NCI-H345 (cell line): ENCODE measurements around the gene DNM2.
"Not testable (repeated sequence)": the region's sequence is repeated elsewhere in the genome, so short reads cannot be mapped to it uniquely, and the experiment has no call there.

Experiments
- DNase-seq: peaks from one replicate; lab custom pipeline; 2025; lab: John Stamatoyannopoulos, UW

The DNM2 gene

DNA sequence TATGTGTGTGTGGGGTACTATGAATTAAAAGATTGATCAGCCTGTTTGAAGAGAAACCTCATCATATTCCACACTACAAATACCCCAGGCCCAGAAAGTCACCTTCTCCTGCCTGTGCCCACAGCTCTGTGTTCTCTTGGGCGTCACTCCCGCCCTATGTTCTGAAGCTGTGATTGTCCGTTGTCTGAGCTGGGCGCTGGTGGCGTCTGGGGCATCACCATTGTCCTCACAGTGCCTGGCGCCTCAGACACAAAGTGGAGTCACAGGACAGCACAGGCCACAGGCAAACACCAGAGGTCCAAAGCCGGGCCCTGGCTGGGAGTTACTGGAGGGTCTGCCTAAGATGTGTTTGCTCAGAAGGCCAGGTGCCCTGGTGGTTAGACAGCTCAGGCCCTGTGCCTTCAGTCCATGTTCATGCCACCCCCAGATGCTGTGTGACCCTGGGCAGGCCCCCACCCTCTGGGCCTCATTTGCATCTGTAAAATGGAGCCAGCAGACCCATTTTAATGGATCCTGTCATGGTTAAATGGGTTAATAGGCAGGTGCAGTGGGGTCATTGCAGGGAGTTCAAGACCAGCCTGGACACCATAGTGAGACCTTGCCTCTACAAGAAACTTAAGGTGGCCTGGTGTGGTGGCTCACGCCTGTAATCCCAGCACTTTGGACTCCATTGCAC, 34.5 kb downstream of the DNM2 start:
- DNase-seq, result no peak

DNA sequence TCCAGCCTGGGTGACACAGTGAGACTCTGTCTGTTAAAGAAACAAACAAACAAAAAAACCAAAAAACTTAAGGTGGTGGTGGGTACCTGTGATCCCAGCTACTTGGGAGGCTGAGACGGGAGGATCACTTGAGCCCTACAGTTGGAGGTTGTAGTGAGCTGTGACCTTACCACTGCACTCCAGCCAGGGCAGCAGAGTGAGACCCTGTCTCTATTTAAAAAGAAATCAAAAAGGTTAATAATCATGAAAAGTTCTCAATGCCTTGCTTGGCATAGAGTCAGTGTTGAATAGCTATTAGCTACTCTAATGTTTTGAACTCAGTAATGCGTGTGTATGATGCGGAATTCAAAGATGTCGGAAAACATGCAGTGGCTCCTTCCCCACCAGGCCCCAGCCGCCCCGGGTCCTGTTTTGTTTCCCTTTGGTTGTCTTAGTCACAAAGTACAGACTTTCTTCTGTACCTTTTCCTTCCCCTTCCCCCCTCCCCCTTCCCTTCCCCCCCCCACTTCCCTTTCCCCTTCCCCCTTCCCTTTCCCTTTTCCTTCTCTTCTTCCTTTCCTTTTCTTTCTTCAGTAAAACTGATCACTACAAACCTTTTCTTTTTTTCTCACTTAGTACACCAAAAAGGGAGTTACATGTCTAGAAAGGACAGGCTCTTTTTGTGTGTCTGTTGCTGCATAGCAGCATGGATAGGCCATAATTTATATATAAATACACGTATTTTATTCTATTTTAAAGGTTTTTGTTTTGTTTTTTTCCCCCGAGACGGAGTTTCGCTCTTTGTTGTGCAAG, 35.2 kb downstream of the DNM2 start:
- no peak for DNase-seq

DNA sequence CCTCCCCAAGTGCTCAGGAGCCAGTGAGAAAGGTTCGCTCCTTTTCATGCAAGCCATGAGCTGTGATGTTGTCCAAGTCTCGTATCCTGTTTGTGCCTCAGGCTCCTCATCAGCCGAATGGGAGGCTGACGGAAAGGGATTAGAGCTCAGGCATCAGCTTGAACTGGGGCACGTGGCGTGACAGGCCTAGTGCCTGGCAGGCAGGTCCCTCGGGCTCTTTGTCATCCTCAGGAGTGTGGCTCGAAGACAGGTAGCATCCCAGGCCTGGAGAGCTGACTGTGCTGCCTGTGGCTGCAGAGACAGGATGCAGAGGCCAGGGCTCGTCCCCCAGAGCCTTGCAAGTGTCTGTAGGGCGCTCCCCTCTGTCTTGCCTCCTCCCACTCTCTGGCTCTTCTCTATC, 38.5 kb downstream of the DNM2 start:
- DNase-seq, result no peak

DNA sequence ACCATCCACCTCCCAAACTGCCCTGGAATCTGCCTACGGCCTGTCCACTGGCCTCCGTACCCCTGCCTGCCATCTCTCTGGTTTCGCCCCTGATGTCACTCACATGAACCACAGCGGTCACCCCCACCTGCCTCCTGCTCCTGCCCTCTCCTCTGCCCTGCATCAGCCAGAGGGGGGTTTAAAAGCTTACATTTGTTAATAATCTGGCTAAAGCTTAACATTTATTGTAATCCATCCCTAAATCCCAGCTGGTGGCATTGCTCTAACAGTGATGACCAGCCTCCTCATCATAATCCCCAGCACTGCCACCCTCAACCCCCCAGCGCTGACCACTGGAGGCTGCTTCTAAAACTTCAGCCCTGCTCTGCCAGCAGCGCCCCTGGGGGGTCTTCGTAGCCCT, 38.9 kb downstream of the DNM2 start:
- no peak for DNase-seq

DNA sequence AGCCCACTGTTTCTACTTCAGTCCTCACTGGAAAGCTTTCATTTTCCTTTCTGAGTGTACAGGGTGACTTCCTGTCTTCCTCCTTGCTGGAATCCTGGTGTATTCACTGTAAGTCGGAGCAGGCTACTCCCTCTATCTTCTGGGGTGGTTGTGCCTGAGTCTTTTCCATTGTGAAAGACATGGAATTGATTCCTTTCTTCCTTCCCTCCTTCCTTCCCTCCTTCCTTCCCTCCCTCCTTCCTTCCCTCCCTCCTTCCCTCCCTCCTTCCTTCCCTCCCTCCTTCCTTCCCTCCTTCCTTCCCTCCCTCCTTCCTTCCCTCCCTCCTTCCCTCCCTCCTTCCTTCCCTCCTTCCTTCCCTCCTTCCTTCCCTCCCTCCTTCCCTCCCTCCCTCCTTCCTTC, 40.2 kb downstream of the DNM2 start:
- DNase-seq, result not testable (repeated sequence)

DNA sequence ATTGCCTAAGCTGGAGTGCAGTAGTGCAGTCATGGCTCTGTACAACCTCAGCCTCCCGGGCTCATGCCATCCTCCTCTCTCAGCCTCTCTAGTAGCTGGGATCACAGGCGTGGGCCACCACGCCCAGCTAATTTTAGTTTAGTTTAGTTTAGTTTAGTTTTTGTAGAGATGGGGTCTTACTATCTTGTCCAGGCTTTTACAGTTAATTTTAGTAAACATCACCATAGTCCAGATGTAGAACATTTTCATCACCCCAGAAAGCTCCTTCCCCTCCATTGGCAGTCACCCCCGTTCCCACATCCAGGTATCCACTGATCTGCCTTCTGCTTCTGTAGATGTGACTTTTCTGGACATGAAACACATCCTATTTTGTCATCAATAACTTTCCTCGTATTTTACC, 41.1 kb downstream of the DNM2 start:
- no peak for DNase-seq

DNA sequence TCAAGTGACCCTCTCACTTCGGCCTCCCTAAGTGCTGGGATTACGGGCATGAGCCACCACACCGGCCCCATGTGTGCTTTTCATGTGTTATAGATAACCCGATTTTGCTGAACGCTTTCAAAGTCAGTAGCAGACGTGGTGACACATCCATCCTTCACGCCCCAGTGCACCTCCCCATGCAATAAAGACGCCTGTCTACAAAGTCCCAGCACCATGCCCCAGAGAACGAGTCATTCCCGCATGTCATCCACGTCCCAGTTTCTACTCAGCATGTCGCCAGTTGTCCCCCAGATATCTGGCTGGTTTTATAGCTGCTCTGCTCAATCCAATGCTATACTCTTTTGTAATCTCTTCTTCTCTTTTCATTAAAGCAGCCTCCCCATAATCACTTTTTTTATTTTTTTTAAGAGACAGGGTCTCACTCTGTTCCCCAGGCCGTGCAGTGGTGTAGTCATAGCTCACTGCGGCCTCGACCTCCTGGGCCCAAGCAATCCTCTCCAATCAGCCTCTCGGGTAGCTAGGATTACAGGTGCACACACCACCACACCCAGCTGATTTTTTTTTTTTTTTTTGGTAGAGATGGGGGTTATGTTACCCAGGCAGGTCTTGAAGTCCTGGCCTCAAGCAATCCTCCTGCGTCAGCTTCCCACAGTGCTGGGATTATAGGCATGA, 42.5 kb downstream of the DNM2 start:
- peak; percentile 28 for DNase-seq

DNA sequence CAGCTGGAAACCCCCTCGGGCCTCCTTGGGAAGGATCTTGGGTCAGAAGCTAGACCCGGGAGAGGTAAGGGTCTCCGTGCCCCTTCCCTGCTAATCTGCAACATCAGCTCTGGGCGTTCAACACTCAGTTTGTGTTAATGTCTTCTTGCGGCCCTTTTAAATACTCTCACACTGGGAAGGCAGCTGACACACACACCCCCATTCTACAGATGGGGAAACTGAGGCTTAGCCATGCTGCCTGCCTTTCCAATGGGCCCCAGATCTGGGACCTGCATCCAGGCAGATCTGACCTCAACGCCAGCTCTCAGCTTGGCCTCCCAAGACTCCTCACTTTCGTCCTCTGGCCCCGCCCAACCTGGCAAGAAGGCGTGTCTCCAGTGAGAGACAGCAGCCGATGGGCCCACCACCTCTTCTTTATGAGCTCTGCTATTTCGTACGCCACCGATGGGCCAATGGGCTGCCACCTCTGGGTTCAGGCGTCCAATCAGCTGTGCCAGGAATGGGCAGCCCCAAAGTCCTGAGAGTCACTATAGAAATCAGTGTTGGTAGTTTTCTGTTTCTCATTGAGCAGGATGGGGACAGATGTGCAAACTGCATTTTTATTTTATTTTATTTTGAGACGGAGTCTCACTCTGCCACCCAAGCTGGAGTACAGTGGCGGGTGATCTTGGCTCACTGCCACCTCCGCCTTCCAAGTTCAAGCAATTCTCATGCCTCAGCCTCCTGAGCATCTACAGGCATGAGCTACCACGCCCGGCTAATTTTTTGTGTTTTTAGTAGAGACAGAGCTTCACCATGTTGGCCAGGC, 43.8 kb downstream of the DNM2 start:
- no peak for DNase-seq

DNA sequence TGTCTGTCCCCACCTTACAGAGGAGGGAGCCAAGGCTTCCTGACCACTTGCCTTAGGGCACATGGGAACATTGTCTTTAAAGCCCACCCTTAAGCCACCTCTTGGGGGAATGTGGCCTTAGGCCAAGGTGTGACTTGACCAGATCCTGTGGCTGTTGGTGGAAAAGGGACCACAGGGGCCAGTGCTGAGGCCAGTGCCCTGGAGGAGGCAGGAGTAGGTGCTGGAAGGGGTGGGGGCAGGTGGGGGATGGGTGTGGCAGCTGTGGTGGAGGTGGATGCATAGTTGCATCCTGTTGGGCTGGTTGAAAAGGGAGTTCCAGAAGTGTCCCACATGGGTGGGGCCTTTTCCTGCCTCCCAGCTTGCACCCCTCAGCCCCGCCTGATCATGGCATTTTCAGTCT, 44.8 kb downstream of the DNM2 start:
- DNase-seq, result no peak

DNA sequence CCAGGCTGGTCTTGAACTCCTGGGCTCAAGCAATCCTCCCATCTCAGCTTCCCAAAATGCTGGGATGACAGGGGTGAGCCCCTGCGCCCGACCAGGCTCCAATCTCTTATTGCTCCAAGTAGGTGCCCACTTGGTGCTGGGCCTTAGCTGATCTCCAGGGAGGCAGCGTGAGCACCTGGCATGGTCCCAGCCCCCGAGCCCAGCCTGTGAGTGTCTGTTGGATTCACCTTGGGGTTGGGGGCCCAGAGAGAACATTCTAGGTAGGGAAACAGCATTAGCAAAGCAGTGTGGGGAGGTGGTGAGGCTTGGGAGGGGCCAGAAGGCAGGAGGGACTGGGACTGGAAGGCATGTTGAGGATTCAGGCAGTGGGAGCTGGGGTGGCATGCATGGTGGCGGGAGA, 45.5 kb downstream of the DNM2 start:
- DNase-seq, result no peak

DNA sequence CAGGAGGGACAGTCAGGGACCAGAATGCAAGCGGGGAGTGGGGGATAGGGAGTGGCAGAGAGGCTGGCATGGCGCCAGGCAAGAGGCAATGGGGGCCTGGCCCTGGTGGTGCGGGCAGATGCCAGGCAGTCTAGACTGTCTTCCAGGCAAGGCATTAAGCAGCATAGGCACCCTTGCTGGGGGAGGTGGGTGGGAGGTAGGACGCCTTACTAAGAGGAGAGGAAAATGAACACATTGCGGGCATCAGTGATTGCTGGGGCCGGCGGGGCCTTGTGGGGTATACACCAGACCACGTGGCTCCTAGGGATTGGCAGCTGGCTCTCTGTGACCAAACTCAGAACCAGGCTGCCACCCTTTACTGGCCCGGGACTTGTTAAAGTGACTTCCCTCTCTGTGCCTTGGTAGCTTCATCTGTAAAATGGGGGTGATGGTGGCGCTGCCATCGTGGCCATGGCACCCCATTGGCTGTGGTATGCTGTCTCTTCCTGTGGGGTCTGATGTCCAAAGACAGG, 46.0 kb downstream of the DNM2 start:
- DNase-seq, result no peak

DNA sequence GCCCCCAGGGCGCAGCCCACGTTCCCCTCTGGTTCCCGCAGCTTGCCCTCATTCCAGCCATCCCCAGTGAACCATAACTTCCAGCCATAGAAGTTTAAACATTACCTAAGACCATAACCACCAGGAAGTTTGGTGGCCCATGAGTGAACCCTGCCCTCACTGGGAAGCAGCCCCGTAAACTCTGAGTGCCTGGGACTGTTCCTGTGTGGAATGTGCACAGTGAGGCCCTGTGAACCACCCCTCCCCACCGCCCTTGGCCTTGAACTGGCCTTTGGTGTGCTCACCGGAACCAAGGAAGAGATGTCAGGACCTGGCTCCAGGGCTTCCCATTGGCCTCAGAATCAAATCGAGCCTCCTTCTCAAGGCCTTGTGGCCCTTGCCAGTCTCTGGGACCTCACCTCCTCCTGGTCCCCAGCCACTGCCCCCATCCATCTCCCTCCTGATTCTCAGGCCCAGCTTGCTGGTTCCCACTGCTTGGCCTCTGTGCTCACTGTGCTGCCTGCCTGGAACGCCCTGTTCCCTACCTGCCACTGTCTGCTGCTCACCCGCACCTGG, 46.5 kb downstream of the DNM2 start:
- no peak for DNase-seq

DNA sequence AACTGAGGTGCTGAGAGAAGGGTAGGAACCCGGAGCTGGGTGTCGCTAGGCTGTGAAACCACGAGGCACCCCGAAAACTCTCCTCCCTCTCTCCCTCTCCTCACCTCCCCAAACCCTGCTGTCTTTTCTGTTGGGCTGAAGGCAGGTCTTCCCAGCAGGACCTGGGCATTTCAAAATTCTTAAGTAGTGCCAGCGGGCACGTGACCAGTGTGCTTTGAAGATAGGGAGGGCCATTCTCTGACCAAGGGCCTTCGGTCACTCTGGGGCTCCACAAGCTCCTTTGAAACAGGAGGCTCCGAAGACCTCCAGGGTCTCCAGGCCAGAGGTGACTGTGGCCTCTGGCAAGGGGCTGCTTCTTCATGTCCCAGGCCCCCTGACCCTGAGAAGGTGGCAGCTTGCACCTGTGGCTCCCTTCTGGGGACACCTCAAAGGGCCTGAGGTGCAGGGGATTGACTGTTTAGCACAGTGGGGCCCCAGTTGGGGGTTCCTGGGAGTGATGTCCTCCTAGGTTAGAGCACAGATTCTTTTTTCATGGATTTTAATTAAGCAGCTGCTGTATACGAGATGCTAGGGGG, 48.3 kb downstream of the DNM2 start:
- no peak for DNase-seq

DNA sequence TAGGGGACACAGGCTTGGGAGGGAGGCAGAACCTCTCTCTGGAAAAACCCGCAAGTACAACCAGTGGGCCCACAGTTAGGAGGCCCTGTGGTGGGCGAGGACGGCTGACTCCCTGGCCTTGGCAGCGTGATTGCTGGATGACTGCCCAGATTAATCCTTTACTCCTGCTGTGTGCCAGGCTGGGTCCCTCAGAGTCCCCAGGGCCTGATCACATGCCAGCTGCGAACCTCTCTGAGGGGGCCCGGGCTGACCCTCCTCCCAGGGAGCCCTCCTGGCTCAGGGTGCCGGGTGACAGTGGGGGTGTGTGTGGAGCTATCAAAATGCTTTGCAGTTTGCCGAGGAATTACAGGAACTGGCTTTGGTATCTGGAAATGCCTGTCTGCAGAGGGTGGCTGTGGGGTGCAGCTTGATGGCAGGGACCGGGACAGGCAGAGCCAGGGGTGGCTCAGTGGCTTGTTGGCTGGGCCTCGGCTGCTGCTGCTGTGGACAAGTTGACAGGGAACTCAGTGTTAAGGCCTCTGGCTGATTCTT, 48.9 kb downstream of the DNM2 start:
- peak; percentile 73 for DNase-seq

DNA sequence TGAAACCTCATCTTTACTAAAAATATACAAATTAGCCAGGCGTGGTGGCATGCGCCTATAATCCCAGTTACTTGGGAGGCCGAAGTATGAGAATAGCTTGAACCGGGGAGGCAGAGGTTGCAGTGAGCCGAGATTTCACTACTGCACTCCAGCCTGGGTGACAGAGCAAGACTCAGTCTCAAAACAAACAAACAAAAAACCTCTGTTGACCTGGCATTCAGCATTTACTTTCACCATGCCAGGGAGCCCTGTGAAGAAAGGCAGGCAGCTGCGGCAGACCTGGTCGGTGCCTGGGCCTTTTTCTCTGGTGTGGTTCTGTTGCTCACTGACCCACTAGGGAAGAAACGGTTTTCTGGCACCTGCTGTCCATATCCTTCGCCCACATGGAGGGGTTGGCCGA, 49.8 kb downstream of the DNM2 start:
- DNase-seq, result no peak

DNA sequence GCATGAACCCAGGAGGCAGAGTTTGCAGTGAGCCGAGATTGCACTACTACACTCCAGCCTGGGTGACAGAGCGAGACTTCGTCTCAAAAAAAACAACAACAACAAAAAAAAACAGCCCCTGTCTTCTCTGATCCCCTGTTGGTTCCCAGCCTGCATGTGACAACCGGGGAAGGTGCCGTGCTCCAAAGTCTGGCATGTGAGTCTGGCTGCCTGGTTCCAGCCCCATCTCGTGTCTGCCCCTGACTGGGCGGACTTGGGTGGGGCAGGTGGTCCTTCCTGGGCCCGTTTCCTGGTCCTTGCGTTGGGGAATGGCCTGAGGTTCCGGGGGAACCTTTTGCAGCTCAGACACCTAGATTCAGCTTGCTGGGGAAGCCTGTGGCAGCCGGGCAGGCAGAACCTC, 50.5 kb downstream of the DNM2 start:
- no peak for DNase-seq

DNA sequence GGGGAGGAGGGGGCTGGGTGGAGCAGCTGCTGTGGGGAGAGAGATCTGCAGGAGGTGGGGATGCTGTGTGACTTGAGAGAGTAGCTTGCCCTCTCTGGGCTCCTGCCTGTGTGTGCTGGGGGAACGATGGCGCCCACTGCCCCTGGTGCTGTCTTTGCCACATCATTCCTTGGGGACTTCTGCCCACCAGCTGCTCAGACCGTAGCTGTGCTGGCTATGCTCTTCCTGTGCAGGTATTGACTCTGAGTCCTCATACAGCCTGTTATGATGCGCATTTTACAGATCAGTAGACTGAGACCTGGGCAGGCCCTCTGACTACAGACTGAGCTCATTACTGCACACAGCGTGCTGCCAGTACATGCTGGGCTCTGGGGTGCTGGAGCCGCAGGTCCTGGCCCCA, 51.1 kb downstream of the DNM2 start:
- DNase-seq, result no peak

DNA sequence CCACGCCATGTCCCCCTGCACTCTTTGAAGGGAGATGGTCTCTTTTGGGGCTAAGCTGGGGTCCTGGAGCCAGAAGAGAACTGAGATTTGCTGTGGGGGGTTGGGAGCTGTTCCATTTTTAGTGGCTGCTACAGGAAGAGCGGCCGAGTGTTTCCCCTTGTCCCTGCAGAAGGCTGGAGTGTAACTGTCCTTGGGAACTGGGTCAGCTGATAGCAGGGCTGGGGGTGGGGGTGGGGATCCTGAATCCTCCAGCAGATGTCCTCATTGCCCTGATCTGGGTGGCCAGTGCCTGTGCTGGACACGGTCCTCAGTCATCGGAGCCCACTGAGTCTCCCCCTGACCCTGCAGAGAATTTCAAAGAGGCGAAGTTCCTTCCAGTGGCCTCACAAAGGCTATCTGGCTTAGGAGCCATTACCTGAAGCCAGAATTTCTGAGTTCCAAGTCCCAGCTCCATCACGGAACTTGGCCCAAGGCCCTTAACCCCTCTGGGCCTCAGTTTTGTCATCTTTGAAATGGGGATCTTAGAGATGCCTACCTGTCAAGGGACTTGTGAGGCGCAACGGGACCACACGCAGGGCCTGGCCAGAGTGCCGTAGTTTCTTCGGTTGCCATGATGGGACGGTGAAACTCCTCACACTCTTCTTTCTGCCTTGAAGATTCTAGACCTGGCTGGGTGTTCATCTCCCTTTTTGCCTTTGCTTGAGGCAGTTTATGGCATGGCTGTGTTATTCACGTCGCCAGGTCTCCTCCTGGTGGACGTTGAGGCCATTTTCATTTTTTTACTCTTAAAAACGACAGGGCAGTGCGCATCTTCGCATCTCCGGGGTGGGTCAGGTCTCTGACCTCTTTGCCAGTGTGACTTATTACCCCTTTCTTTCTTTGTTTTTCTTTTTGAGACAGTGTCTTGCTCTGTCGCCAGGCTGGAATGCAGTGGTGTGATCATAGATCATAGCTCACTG, 51.9 kb downstream of the DNM2 start:
- DNase-seq, result no peak

DNA sequence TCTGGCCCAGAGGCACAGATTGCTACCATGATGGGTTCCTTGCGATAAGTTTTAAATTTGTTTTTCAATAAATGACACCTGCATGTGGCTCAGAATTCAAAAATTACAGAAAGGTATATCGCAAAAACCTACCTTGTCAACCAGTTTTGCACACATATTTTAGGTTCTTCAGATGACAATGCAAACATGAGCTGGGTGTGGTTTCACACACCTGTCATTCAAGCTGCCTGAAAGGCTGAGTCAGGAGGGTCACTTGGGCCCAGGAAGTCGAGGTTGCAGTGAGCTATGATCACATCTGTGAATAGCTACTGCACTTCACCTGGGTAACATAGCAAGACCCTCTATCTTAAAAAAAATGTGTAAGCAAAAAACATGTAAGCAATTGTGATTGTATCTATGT, 56.1 kb downstream of the DNM2 start:
- no peak for DNase-seq

DNA sequence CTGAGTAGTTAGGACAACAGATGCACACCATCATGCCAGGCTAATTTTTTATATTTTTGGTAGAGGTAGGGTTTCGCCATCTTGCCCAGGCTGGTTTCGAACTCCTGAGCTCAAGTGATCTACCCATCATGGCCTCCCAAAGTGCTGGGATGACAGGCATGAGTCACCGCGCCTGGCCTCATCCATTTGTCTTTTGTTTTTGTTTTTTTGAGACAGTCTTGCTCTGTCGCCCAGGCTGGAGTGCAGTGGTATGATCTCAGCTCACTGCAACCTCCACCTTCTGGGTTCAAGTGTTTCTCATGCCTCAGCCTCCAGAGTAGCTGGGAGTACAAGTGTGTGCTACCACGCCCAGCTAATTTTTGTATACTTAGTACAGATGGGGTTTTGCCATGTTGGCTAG, 57.0 kb downstream of the DNM2 start:
- DNase-seq, result no peak
